Activated CD4-positive, alpha-beta T cell treated with anti-CD3 and anti-CD28 coated beads, Interleukin-2, amount 10 ng/mL, durations not matched to agents 24 days and 14 days (primary cell): Measurements from ENCODE around the gene SLC35E1. TPM values are rescaled to one million over a fixed set of nuclear protein-coding genes. Genes with fewer than 3 reads are reported as not detected.
"Not testable (repeated sequence)": the region's sequence is repeated elsewhere in the genome, so short reads cannot be mapped to it uniquely, and the experiment has no call there.

Source experiments
- DNase-seq: peaks from one replicate; pipeline ENCODE4 v3.0.0; 2022
- H3K27ac Mint-ChIP-seq: one replicate; pipeline ENCODE4 v1.8.0; 2022; ENCODE audit warnings: mild to moderate bottlenecking, mixed read lengths
- H3K27me3 Mint-ChIP-seq: one replicate; pipeline ENCODE4 v1.8.0; 2022; ENCODE audit warnings: mixed read lengths
- H3K36me3 Mint-ChIP-seq: one replicate; pipeline ENCODE4 v1.8.0; 2022; ENCODE audit warnings: low read depth, mild to moderate bottlenecking, mixed read lengths
- H3K4me1 Mint-ChIP-seq: one replicate; pipeline ENCODE4 v1.8.0; 2021; ENCODE audit warnings: mixed read lengths
- H3K4me3 Mint-ChIP-seq: one replicate; pipeline ENCODE4 v1.8.0; 2022; ENCODE audit warnings: mild to moderate bottlenecking, moderate library complexity, mixed read lengths
- H3K9me3 Mint-ChIP-seq: one replicate; pipeline ENCODE4 v1.8.0; 2021; ENCODE audit warnings: mixed read lengths
- intact Hi-C: fragments of 100-400 bp; cut with micrococcal nuclease; formaldehyde crosslinking; loops from one replicate; pipeline ENCODE4 v1.15.1; 2023
- total RNA-seq: library from RNA; stranded (reverse); gene quantifications from 2 replicates; pipeline ENCODE4 v1.2.3, GENCODE V29; 2022

Gene SLC35E1
- total RNA-seq, 1 donor from 2014 or later = 65.0 TPM

DNA sequence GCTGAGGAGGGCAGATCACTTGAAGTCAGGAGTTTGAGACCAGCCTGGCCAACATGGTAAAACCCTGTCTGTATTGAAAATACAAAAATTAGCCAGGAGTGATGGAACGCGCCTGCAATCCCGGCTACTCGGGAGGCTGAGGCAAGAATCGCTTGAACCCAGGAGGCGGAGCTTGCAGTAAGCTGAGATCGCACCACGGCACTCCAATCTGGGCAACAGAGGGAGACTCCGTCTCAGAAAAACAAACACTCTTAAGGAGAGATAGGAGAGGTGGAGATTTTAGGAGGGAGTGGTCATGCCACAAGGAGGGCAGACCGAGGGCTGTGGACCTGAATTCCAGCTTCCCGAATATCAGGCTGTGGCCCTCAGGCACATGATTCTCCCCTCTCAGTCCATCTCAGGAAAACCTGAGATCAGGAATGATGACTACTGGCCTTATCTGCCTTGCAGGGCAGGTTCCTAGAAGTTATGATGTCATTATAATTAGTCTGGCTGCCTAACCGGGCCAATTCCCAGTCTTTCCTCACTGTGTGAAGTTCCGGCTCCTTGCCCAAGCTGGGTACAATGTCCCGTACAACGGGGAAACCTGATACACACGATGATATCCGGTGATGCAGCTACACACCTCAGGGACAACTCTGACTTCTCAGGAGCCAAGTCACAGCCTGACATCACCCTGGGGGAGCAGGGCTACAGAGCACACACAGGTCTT, 2.5 kb downstream of the SLC35E1 start:
- DNase-seq = no peak
- H3K9me3 Mint-ChIP-seq = no peaks in the 10 kb centered on the region
- peaks cover 51% of the 10 kb centered on the region for H3K36me3 Mint-ChIP-seq
- H3K4me3 Mint-ChIP-seq = peak overlapping the region; percentile 93
- no peaks in the 10 kb centered on the region for H3K27me3 Mint-ChIP-seq
- intact Hi-C loops = loop anchor here (5.0 kb wide), 1 partner anchor 93 kb away; the partner anchor contains the start of genes SMIM7 and TMEM38A
- H3K4me1 Mint-ChIP-seq = peaks cover 47% of the 10 kb centered on the region
- peak overlapping the region; percentile 37 for H3K27ac Mint-ChIP-seq

DNA sequence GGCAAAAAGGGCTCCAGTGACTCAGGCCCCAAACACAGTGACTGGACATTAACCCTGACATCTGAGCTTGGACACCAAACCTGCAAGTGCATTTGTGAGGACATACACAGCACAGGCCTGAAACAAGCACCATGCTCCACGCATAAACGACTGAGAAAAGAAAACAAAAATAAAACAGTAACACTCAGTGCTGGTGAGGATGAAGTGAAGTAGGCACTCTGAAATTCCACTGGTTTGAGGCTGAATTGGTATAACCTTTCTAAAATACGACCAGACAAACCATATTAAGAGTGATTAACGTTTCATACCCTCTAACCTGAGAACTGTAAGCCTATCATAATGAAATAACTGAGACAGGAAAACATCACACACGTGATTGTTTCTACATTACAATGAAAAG, 5.5 kb downstream of the SLC35E1 start:
- H3K4me3 Mint-ChIP-seq = peak overlapping the region; percentile 70
- DNase-seq = no peak
- H3K27ac Mint-ChIP-seq = peak overlapping the region; percentile 94
- H3K27me3 Mint-ChIP-seq = no peaks in the 10 kb centered on the region
- peaks cover 65% of the 10 kb centered on the region for H3K36me3 Mint-ChIP-seq
- H3K4me1 Mint-ChIP-seq = peaks cover 34% of the 10 kb centered on the region
- H3K9me3 Mint-ChIP-seq = no peaks in the 10 kb centered on the region
- intact Hi-C loops = loop anchor here (1.0 kb wide), 2 partner anchors 21 to 24 kb away; partner anchors contain the start of gene CHERP

DNA sequence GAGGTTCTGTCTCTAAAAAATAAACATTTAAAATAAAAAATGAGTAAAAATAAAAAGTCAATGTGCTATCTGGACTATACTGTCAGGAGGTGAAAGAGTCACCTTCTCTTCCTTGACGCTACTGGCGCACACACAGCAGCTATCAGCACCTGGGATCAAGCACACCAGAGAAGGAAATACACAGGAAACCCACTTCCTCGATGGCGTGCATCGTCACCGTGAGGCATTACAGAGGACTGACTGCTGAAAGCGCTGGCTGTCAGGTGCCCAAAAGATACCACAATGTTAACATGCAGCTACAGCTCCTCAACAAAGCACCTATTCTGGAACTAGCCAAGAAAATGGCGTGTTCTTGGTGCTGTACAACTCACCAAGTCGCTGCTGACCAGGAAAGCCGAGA, 6.1 kb downstream of the SLC35E1 start:
- intact Hi-C loops = loop anchor here (1.0 kb wide), 2 partner anchors 21 to 24 kb away; partner anchors contain the start of gene CHERP
- Mint-ChIP-seq H3K4me3 (peak overlapping the region; percentile 70), H3K27ac (peak overlapping the region; percentile 94), H3K9me3 (no peaks in the 10 kb centered on the region), H3K36me3 (peaks cover 68% of the 10 kb centered on the region), H3K27me3 (no peaks in the 10 kb centered on the region), H3K4me1 (peaks cover 33% of the 10 kb centered on the region)
- peak; percentile 94 for DNase-seq

DNA sequence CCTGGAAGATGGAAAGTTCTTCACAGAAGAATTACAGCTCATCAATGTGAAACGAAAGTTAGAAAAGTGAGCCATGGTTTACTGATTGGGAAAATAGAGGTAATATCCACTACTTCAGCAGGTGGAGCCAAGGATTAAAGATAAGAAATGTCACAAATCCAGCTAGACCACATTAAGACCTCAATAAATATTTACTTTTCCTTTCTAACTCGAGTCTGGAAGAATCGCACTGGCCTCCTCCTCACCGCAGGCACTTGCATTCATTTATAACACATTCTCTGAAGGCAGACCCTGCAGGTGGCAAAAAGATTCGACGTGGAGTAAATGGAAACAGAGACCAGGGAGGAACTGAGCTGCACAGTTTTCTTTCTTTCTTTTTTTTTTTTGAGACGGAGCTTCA, 7.4 kb downstream of the SLC35E1 start:
- Mint-ChIP-seq H3K4me3 (no peak overlapping the region), H3K27me3 (no peaks in the 10 kb centered on the region), H3K36me3 (peaks cover 66% of the 10 kb centered on the region), H3K4me1 (peaks cover 28% of the 10 kb centered on the region), H3K27ac (no peak overlapping the region), H3K9me3 (no peaks in the 10 kb centered on the region)
- DNase-seq = no peak
- intact Hi-C loops = no loop called here

DNA sequence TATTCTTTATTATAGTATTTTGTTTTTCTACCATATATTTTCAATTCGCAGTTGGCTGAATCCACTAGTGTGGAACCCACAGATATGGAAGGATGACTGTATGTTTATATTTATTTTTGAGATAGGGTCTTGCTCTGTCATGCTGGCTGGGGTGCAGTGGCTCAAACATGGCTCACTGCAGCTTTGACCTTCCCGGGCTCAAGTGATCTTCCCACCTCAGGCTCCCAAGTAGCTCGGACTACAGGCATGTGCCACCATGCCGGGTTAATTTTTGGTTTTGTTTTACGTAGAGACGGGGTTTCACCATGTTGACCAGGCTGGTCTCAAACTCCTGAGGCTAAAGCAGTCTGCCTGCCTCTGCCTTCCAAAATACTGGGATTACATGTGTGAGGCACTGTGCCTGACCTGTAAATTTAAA, 9.6 kb downstream of the SLC35E1 start:
- H3K36me3 Mint-ChIP-seq = peaks cover 62% of the 10 kb centered on the region
- no peak overlapping the region for H3K27ac Mint-ChIP-seq
- no peaks in the 10 kb centered on the region for H3K27me3 Mint-ChIP-seq
- intact Hi-C loops = no loop called here
- no peaks in the 10 kb centered on the region for H3K9me3 Mint-ChIP-seq
- no peak for DNase-seq
- H3K4me1 Mint-ChIP-seq = peaks cover 23% of the 10 kb centered on the region
- H3K4me3 Mint-ChIP-seq = no peak overlapping the region

DNA sequence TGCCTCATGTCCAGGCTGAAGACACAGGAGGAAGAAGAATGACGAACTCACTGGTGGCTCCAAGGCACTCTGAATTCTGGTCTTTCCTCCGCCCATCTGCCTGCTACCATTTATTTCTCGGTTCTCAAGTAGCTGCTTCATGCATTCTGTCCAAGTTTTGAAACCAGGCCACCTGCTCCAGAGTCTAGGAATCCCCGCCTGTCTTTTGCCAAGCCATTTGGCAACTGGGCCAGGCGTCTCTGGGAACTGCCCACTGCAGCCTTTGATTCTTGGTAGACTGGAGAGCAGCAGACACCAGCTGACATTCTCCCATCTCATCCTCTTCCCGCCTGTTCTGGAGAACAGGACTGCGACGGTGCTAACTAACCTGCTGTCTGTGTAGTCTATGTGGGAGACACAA, 10.8 kb downstream of the SLC35E1 start:
- no peaks in the 10 kb centered on the region for H3K9me3 Mint-ChIP-seq
- H3K36me3 Mint-ChIP-seq = peaks cover 61% of the 10 kb centered on the region
- H3K4me1 Mint-ChIP-seq = peaks cover 17% of the 10 kb centered on the region
- intact Hi-C loops = no loop called here
- peak overlapping the region; percentile 11 for H3K27ac Mint-ChIP-seq
- DNase-seq = no peak
- H3K27me3 Mint-ChIP-seq = no peaks in the 10 kb centered on the region
- H3K4me3 Mint-ChIP-seq = no peak overlapping the region

DNA sequence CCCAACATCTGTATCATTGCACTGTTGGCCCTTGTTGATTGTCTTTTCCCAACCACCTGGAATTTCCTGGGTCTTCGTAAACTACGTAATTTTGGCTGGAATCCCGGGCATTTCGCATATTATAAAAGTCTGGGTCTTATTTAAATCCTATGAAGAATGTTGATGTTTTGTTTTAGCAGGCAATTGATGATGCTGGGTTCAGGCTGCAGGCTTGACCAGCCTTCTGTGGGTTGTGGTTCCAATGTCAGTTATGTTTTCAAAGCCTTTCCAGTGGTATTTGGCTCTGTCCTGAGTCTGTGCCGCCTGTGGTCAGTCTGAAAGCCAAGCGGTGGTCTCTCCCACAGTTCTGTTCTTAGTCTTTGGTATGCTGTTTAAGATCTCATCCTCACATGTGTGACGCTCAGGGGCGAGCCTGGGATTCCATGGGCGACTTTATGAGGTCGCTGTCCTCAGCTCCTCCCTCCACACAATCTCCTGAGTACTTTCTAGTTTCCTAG, 12.4 kb downstream of the SLC35E1 start:
- peaks cover 63% of the 10 kb centered on the region for H3K36me3 Mint-ChIP-seq
- H3K27ac Mint-ChIP-seq = no peak overlapping the region
- H3K4me3 Mint-ChIP-seq = no peak overlapping the region
- no peak for DNase-seq
- peaks cover 11% of the 10 kb centered on the region for H3K4me1 Mint-ChIP-seq
- H3K9me3 Mint-ChIP-seq = no peaks in the 10 kb centered on the region
- intact Hi-C loops = no loop called here
- no peaks in the 10 kb centered on the region for H3K27me3 Mint-ChIP-seq

DNA sequence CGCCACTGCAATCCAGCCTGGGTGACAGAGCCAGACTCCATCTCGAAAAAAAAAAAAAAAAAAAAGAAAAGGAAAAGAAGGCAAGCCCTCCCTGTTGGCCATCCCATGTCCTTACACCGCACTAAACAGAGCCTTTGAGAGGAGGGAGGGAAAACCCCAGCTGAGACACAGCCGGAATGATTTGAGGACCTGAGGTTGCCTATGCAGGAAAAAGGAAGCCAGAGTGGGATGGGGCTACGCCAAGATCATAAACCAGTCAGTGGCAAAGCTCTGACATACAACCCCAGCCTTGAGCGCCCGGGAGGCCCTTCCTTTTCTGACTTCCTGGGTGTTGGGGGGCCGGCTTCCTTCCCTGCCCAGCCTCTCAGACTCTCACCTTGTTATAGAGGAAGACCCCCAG, 17.4 kb downstream of the SLC35E1 start:
- Mint-ChIP-seq H3K36me3 (peaks cover 61% of the 10 kb centered on the region), H3K9me3 (no peaks in the 10 kb centered on the region), H3K4me1 (peaks cover 5% of the 10 kb centered on the region), H3K27me3 (no peaks in the 10 kb centered on the region), H3K27ac (no peak overlapping the region), H3K4me3 (no peak overlapping the region)
- DNase-seq = no peak
- intact Hi-C loops = no loop called here

DNA sequence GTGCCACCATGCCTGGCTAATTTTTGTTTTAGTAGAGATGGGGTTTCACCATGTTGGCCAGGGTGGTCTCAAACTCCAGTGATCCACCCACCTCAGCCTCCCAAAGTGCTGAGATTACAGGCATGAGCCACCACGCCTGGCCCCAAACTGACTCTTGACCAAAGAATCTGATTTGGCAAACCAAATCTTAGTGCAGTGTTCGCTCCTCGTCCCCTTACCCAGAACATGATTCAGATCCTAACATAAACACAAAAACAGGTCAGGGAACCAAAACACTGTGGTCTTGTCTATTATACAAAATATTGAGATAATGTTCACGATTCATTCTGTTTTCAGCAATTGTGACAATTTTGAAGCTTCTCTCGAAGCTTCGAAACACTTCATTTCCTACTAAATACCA, 20.3 kb downstream of the SLC35E1 start:
- H3K9me3 Mint-ChIP-seq, H3K4me1 Mint-ChIP-seq, H3K27ac Mint-ChIP-seq, H3K27me3 Mint-ChIP-seq, intact Hi-C loops, H3K4me3 Mint-ChIP-seq, DNase-seq: not testable (repeated sequence)
- peaks cover 50% of the 10 kb centered on the region for H3K36me3 Mint-ChIP-seq

DNA sequence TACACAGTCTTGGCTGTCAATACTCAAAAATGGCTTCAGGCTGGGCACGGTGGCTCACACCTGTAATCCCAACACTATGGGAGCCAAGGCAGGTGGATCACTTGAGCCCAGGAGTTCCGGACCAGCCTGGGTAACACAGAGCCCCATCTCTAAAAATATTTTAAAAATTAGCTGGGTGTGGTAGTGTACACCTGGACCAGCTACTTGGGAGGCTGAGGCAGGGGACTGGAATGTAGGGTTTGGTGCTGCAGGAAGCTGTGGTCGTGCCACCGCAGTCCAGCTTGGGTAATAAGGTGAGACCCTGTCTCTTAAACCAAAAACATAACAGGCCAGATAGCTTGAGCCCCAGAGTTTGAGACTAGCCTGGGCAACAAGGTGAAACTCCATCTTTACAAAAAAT, 23.3 kb downstream of the SLC35E1 start:
- no peak for DNase-seq
- peaks cover 38% of the 10 kb centered on the region for H3K36me3 Mint-ChIP-seq
- H3K27me3 Mint-ChIP-seq = no peaks in the 10 kb centered on the region
- H3K4me3 Mint-ChIP-seq = no peak overlapping the region
- H3K27ac Mint-ChIP-seq = no peak overlapping the region
- H3K9me3 Mint-ChIP-seq = no peaks in the 10 kb centered on the region
- peaks cover 15% of the 10 kb centered on the region for H3K4me1 Mint-ChIP-seq
- intact Hi-C loops = no loop called here

DNA sequence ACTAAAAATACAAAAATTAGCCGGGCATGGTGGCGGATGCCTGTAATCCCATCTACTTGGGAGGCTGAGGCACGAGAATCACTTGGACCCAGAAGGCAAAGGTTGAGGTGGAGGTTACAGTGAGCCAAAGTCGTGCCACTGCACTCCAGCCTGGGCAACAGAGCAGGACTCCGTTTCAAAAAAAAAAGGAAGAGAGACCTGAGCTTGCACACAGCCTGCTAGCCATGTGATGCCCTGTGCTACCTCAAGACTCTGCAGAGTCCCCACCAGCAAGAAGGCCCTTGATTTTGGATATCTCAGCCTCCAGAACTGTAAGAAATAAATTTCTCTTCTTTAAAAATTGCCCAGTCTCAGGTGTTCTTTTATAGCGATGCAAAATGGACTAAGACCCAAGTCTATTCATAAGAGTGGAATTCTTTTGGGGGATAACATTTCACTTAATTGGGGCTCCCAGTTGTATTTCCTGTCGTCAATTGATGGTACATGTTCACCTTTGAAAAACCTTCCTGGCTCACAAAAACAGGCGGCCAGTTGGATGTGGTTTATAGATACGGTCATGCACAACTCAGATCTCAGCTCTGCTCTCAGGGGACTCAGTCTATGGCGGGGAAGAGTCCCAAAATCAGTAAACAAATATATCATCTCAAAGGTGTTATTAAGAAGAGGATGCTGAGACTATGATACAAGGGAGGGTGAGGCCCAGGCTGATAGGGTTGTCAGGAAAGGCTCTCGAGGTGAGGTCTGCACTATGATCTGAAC, 27.6 kb downstream of the SLC35E1 start:
- Mint-ChIP-seq H3K36me3 (peaks cover 29% of the 10 kb centered on the region), H3K27me3 (no peaks in the 10 kb centered on the region), H3K4me1 (peaks cover 28% of the 10 kb centered on the region), H3K9me3 (no peaks in the 10 kb centered on the region), H3K4me3 (peak overlapping the region; percentile 60), H3K27ac (peak overlapping the region; percentile 53)
- no peak for DNase-seq
- intact Hi-C loops = no loop called here

DNA sequence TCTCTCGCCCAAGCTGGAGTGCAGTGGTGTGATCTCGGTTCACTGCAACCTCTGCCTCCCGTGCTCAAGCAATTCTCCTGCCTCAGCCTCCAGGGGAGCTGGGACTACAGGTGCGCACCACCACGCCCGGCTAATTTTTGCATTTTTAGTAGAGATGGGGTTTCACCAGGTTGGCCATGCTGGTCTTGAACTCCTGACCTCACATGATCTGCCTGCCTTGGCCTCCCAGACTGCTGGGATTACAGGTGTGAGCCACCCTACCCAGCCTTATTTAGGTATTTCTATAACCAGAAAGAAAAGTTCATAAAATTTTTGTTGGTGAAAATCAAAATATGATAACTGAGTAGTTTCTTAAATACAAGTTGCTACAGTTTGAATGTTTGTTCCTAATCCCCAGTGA, 28.5 kb downstream of the SLC35E1 start:
- intact Hi-C loops = loop anchor here (2.0 kb wide), 1 partner anchor 29 kb away; the partner anchor contains the start of gene SLC35E1
- peaks cover 31% of the 10 kb centered on the region for H3K4me1 Mint-ChIP-seq
- not testable (repeated sequence) for H3K9me3 Mint-ChIP-seq, H3K27me3 Mint-ChIP-seq, H3K27ac Mint-ChIP-seq, DNase-seq
- H3K36me3 Mint-ChIP-seq = peaks cover 36% of the 10 kb centered on the region
- peak overlapping the region; percentile 91 for H3K4me3 Mint-ChIP-seq

DNA sequence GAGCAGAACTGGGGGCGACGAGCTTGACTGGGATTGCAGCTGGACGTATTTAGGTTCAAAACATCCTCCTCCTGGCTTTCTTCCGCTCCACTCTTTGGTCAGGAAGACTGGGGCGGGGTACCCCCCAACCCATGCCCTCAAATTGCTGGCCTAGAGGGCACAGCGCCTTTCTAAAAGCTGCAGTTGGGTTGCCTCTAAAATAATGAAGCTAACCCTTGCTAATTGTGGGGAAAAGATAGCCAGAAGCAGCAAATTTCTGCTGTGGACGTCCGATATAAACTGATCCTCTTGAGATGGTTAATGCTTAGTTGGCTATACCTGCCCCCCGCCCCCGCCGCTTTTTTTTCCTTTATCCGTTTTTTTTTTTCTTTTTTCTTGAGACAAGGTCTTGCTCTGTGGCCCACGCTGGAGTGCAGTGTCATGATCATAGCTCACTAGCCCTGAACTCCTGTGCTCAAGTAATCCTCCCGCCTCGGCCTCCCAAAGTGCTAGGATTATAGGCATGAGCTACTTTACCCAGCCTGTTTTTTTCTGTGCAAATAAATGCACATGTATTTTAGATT, 29.2 kb downstream of the SLC35E1 start:
- Mint-ChIP-seq H3K36me3 (peaks cover 42% of the 10 kb centered on the region), H3K9me3 (no peaks in the 10 kb centered on the region), H3K4me1 (peaks cover 36% of the 10 kb centered on the region), H3K27me3 (no peaks in the 10 kb centered on the region), H3K4me3 (peak overlapping the region; percentile 91), H3K27ac (peak overlapping the region; percentile 90)
- DNase-seq = no peak
- intact Hi-C loops = loop anchor here (1.0 to 2.0 kb wide), 5 partner anchors 23 to 85 kb away; partner anchors contain the start of genes C19orf44, CALR3, MED26 and SLC35E1
